CD14-positive monocyte (primary cell): ENCODE results near the gene ZPR1. TPM values are rescaled to one million over a fixed set of nuclear protein-coding genes. Genes with fewer than 3 reads are reported as not detected.

Experiments
- DNase-seq, 3 donors: peaks; one replicate each; pipeline ENCODE4 v3.0.0-alpha.2; 2011 to 2022
- H2AFZ ChIP-seq: 2 replicates; pipeline ENCODE4 v1.6.0; 2012; ENCODE audit warnings: mild to moderate bottlenecking, low read depth, low read length, inconsistent platforms; ENCODE audit not compliant: insufficient read depth, poor library complexity, severe bottlenecking
- H3K27ac ChIP-seq, 2 donors: 1 replicate in 1 of 2; 2 replicates in 1 of 2; pipeline ENCODE4 v1.5.1; 2012 to 2013; ENCODE audit warnings: low read length in 2 of 2, control low read depth in 1 of 2, inconsistent platforms in 1 of 2, low read depth in 1 of 2, mild to moderate bottlenecking in 1 of 2
- H3K27me3 ChIP-seq, 2 donors: one replicate each; pipeline versions ENCODE4 v1.6.0 to v1.6.1; 2011 to 2013; ENCODE audit warnings: low read length in 2 of 2; ENCODE audit not compliant: control insufficient read depth in 2 of 2, insufficient read depth in 2 of 2
- H3K36me3 ChIP-seq, 2 donors: replicated peaks in 1 of 2; 1 replicate in 1 of 2; 2 replicates in 1 of 2; pipeline versions ENCODE4 v1.5.1 to v1.6.1; 2012 to 2013; ENCODE audit warnings: low read length in 2 of 2, control low read depth in 1 of 2, inconsistent platforms in 1 of 2, mild to moderate bottlenecking in 1 of 2; ENCODE audit not compliant: insufficient read depth in 2 of 2, control insufficient read depth in 1 of 2
- H3K4me1 ChIP-seq, 2 donors: 1 replicate in 1 of 2; 2 replicates in 1 of 2; pipeline versions ENCODE4 v1.5.1 to v1.6.1; 2012 to 2013; ENCODE audit warnings: low read length in 2 of 2, control low read depth in 1 of 2, inconsistent platforms in 1 of 2, mild to moderate bottlenecking in 1 of 2, moderate library complexity in 1 of 2; ENCODE audit not compliant: insufficient read depth in 2 of 2, control insufficient read depth in 1 of 2
- H3K4me2 ChIP-seq: replicated peaks from 2 replicates; pipeline ENCODE3; 2012; ENCODE audit warnings: low read length, moderate library complexity, mild to moderate bottlenecking; ENCODE audit not compliant: poor library complexity, severe bottlenecking; ENCODE audit errors: extremely low read depth
- H3K4me3 ChIP-seq, 3 experiments: fragments of 200-600 bp in 1 of 3; sonication (generic) in 1 of 3; replicated peaks in 1 of 3; 1 replicate in 2 of 3; 2 replicates in 1 of 3; pipeline ENCODE4 v1.5.1; 2011 to 2013; ENCODE audit warnings: low read length in 3 of 3, mild to moderate bottlenecking in 3 of 3, control low read depth in 2 of 3, low read depth in 2 of 3, inconsistent platforms in 1 of 3, moderate library complexity in 1 of 3
- H3K79me2 ChIP-seq: 2 replicates; pipeline ENCODE4 v1.6.0; 2012; ENCODE audit warnings: mild to moderate bottlenecking, control low read depth, inconsistent platforms, low read length, moderate library complexity; ENCODE audit not compliant: insufficient read depth
- H3K9ac ChIP-seq: 2 replicates; pipeline ENCODE4 v1.6.0; 2017; ENCODE audit warnings: low read length, mild to moderate bottlenecking; ENCODE audit not compliant: insufficient read depth, poor library complexity, severe bottlenecking
- H3K9me3 ChIP-seq, 2 donors: replicated peaks in 1 of 2; 1 replicate in 1 of 2; 2 replicates in 1 of 2; pipeline versions ENCODE4 v1.5.1 to v1.6.1; 2012 to 2013; ENCODE audit warnings: low read length in 2 of 2, control low read depth in 1 of 2; ENCODE audit not compliant: control insufficient read depth in 1 of 2, insufficient read depth in 1 of 2
- H4K20me1 ChIP-seq: 2 replicates; pipeline ENCODE4 v1.6.0; 2012; ENCODE audit warnings: mild to moderate bottlenecking, low read length, control low read depth, moderate library complexity; ENCODE audit not compliant: insufficient read depth
- H3K27ac Mint-ChIP-seq, 7 donors: one replicate each; pipeline ENCODE4 v1.8.0; 2020; ENCODE audit warnings: mild to moderate bottlenecking in 7 of 7, mixed read lengths in 7 of 7, moderate library complexity in 6 of 7, inconsistent platforms in 2 of 7
- H3K27me3 Mint-ChIP-seq, 3 donors: one replicate each; pipeline ENCODE4 v1.8.0; 2021 to 2022; ENCODE audit warnings: low read depth in 3 of 3, mild to moderate bottlenecking in 3 of 3, mixed read lengths in 3 of 3, moderate library complexity in 3 of 3, inconsistent platforms in 1 of 3
- H3K36me3 Mint-ChIP-seq, 2 donors: one replicate each; pipeline ENCODE4 v1.8.0; 2020; ENCODE audit warnings: mixed read lengths in 2 of 2, inconsistent platforms in 1 of 2, mild to moderate bottlenecking in 1 of 2
- H3K4me1 Mint-ChIP-seq: one replicate; pipeline ENCODE4 v1.8.0; 2020; ENCODE audit warnings: mild to moderate bottlenecking, mixed read lengths
- H3K4me3 Mint-ChIP-seq, 2 donors: one replicate each; pipeline ENCODE4 v1.8.0; 2020; ENCODE audit warnings: mild to moderate bottlenecking in 2 of 2, mixed read lengths in 2 of 2, moderate library complexity in 1 of 2
- H3K9me3 Mint-ChIP-seq, 7 donors: one replicate each; pipeline ENCODE4 v1.8.0; 2020 to 2022; ENCODE audit warnings: mixed read lengths in 7 of 7, mild to moderate bottlenecking in 6 of 7, moderate library complexity in 6 of 7, inconsistent platforms in 2 of 7
- CTCF ChIP-seq: fragments of 200-600 bp; IDR thresholded peaks from one replicate; pipeline ENCODE4 v1.8.0; 2022; ENCODE audit warnings: antibody characterized with exemption, mild to moderate bottlenecking
- whole genome bisulfite sequencing: methylation state at CpG from one replicate; pipeline ENCODE4 v1.1.5; 2013; ENCODE audit warnings: missing lambda C conversion rate; ENCODE audit not compliant: insufficient coverage; 5-methylcytosine and 5-hydroxymethylcytosine counted together
- intact Hi-C, 2 donors: fragments of 100-400 bp; cut with micrococcal nuclease; formaldehyde crosslinking; loops; one replicate each; pipeline versions ENCODE4 v1.15.0 to v1.15.1; 2023
- polyA minus RNA-seq: library from RNA; depleted of rRNA, polyadenylated mRNA; stranded (reverse); fragments of >200 nt; gene quantifications from 2 replicates; pipeline ENCODE4 v1.2.3, GENCODE V29; 2012
- polyA plus RNA-seq, 3 donors: library from polyadenylated mRNA; depleted of rRNA in 1 of 3; unstranded in 2 of 3; stranded (reverse) in 1 of 3; fragments of 300-500 nt in 2 of 3; fragments of >200 nt in 1 of 3; fragmentation: Illumina TruSeq in 2 of 3; gene quantifications; 1 replicate in 2 of 3; 2 replicates in 1 of 3; pipeline ENCODE4 v1.2.3, GENCODE V29; 2012 to 2021
- total RNA-seq, 12 experiments: library from RNA in 1 of 12; stranded (reverse) in 1 of 12; fragments of 120-200 nt in 1 of 12; gene quantifications; one replicate each; pipeline ENCODE4 v1.2.4 and lab custom pipeline; 2013 to 2026; ENCODE audit warnings: mixed read lengths in 6 of 12, inconsistent platforms in 1 of 12

Gene ZPR1
- total RNA-seq (2013): 56.3 TPM
- polyA plus RNA-seq (10 to 100 TPM; 24.4 to 35.5 (median 35.2) TPM), polyA minus RNA-seq (27.2 and 36.6 TPM in 2 replicates), total RNA-seq (lab: John Stamatoyannopoulos, UW) (29.7 to 89.1 (median 55.7) reads per million in 11 experiments)

- Histone ChIP-seq H2AFZ (peak within 1 kb of the TSS; percentile 98), H3K4me2 (peak within 1 kb of the TSS; percentile 86), H3K36me3 (peaks cover 37 to 39% of the 10 kb centered on the region in 2 donors), H3K9ac (peak within 1 kb of the TSS; percentile 94), H3K27me3 (no peaks in the 10 kb centered on the region), H3K4me1 (peaks cover 22 to 26% of the 10 kb centered on the region in 2 donors), H3K4me3 (peak within 1 kb of the TSS; percentile 85 to 92 (median 90)), H3K27ac (peak within 1 kb of the TSS; percentile 61 to 94), H4K20me1 (peaks cover 2% of the 10 kb centered on the region), H3K79me2 (peaks cover 34% of the 10 kb centered on the region), H3K9me3 (no peaks in the 10 kb centered on the region)
- under 1% methylated on average over 56 of the region's 56 CpGs for WGBS
- H3K27ac Mint-ChIP-seq: peak within 1 kb of the TSS; percentile 92 to 98 (median 97)
- DNase-seq: peak; percentile 76 to 80 (median 79)
- intact Hi-C loops: loop anchor here (5.0 to 10.0 kb wide), 2 partner anchors 444 to 537 kb away; partner anchors contain the start of genes CEP164 (in 1 of the 2), PCSK7 (in 1 of the 2) and RNF214 (in 1 of the 2)
- peaks cover 0 to 2% (median 0%) of the 10 kb centered on the region in 7 donors for H3K9me3 Mint-ChIP-seq
- peaks cover 29% of the 10 kb centered on the region for H3K4me1 Mint-ChIP-seq
- H3K4me3 Mint-ChIP-seq: peak within 1 kb of the TSS; percentile 94 to 95
- H3K36me3 Mint-ChIP-seq: peaks cover 39 to 43% of the 10 kb centered on the region in 2 donors
- peaks cover 6 to 14% (median 8%) of the 10 kb centered on the region in 3 donors for H3K27me3 Mint-ChIP-seq
- no peak for TF ChIP-seq CTCF
Observed at GRCh38 chr11:116787786-116788486, at the start of gene ZPR1. ZPR1 (minus strand) TSS chr11:116788023; CDS start chr11:116787990, 33 bp downstream.

- Mint-ChIP-seq H3K9me3 (peaks cover 0 to 1% (median 0%) of the 10 kb centered on the region in 7 donors), H3K36me3 (no peaks in the 10 kb centered on the region), H3K4me1 (peaks cover 14% of the 10 kb centered on the region), H3K4me3 (peak overlapping the region in 1 of 2 donors; percentile 74), H3K27ac (no peak overlapping the region), H3K27me3 (peaks cover 3 to 6% (median 3%) of the 10 kb centered on the region in 3 donors)
- Histone ChIP-seq H3K27me3 (no peaks in the 10 kb centered on the region), H3K79me2 (no peaks in the 10 kb centered on the region), H3K9ac (no peak overlapping the region), H3K27ac (no peak overlapping the region), H3K4me1 (peaks cover 17 to 19% of the 10 kb centered on the region in 2 donors), H3K4me2 (no peak overlapping the region), H3K9me3 (no peaks in the 10 kb centered on the region), H2AFZ (no peak overlapping the region), H3K4me3 (no peak overlapping the region), H4K20me1 (no peaks in the 10 kb centered on the region), H3K36me3 (no peaks in the 10 kb centered on the region)
- no peak for TF ChIP-seq CTCF
- no peak for DNase-seq
- 97% methylated on average over 7 of the region's 7 CpGs for WGBS
- intact Hi-C loops: no loop called here
Observed at GRCh38 chr11:116836632-116836991, 48.8 kb upstream of the ZPR1 start.
